Measurements from ENCODE around the gene SHISAL1.

GRCh38 chr22:44276706-44277356 lies 35.9 kb downstream of the SHISAL1 start:
- TF ChIP-seq CTCF (IDR thresholded peaks at IDR 0.05) (no peak), POLR2A (IDR thresholded peaks at IDR 0.05) (no peak)
